HG03175 (cell line): ENCODE results near the gene DNHD1.

Experiments used
- ATAC-seq: cut with Tn5 transposase; IDR thresholded peaks from one replicate; pipeline ENCODE4 v1.9.1; 2021; ENCODE audit warnings: mild to moderate bottlenecking, moderate library complexity; ENCODE audit not compliant: unreplicated experiment

The DNHD1 gene

GRCh38 chr11:6531267-6531752 is 34.2 kb downstream of the DNHD1 start:
- ATAC-seq, result peak; percentile 64

DNA sequence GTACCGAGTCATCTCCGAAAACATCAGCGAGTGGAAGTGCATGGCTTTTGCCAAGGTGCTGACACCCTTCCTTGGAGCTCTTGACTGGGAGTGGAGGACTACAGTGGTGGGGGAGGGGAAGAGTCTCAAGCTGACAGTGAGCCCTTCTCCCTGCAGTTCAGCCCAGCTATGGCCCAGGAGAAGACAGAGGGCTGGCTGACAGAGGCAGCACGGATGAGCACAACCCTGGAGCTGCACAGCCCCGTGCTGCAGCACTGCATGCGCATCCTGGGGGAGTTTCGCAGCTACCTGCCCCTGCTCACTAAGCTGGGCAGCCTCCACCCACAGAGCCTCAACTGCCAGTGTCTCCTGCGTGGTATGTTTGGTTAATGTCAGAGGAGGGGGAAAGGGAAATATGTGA is 41.4 kb downstream of the DNHD1 start:
- no peak for ATAC-seq

GRCh38 chr11:6538945-6539344 is 41.9 kb downstream of the DNHD1 start:
- no peak for ATAC-seq

GRCh38 chr11:6539748-6540268 is 42.7 kb downstream of the DNHD1 start:
- ATAC-seq, result no peak

DNA sequence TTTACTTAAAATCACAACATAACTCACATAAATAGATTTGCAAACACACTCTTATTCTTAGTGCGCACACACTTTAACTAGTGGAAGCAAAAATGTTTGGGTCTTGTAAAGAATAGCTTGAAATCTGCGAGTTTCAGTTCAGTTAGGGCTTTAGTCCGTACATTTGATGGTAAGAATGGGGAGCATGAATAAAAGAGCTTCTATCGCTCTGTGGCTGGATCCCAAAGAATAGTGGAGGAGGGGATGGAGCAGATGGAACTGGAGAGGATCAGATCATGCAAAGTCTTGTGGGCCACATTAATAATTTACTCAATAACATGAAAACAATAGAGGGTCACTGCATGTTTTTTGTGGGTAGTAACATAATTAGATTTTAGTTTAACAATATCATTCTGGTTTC is 44.3 kb downstream of the DNHD1 start:
- no peak for ATAC-seq

DNA sequence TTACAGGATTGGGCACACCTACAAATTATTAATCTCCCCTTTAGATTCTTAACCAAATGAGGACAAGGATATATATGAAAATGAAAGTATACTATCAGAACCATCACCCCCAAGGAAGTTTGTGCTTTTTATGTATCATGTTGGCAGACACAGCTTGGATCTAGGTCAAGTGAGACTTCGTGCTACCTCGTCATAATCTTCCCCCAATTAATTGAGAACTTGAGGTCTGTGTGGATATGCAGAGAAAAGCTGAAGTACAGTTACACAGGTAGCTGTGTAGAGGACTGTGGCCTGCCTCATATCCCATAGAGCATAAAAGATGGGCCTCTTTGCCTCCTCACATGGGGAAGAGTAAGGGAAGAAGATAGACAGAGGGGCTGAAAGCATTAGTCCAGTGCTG is 45.6 kb downstream of the DNHD1 start:
- ATAC-seq, result no peak

DNA sequence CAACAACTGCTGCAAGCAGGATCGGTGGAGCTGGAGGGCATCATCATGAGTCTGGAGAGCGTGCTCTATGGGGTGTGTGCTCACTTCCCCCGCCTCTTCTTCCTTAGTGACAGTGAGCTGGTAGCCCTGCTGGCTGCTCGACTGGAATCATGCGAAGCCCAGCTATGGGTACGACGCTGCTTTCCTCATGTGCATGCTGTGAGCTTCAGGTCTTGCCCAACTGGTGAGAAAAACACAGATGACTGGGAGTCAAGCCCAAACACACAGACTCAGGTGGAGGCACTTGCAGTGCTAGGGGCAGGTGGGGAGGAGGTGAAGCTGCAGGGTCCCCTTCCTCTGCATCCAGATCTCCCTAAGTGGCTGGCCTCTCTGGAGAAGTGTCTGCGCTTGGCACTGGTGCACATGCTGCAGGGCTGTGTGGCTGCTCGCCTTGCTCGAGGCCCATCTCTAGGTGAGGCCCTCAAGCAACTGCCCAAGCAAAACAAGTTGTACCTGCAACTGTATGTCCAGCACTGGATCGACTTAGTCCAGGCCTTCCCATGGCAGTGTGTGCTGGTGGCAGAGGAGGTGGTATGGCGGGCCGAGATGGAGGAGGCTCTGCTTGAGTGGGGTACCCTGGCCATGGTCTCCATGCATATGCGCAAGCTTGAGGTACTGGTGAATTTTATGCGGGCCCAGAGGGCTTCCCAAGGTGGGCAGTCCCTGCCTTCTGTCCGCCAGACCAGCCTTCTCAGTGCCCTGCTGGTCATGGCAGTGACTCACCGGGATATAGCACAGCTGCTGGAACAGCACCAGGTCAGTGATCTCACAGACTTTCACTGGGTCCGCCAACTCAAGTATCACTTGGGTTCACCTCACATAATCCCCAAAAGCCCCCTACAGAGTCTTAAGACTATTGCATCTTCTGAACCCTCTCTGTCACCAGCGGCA is 48.1 kb downstream of the DNHD1 start:
- no peak for ATAC-seq

DNA sequence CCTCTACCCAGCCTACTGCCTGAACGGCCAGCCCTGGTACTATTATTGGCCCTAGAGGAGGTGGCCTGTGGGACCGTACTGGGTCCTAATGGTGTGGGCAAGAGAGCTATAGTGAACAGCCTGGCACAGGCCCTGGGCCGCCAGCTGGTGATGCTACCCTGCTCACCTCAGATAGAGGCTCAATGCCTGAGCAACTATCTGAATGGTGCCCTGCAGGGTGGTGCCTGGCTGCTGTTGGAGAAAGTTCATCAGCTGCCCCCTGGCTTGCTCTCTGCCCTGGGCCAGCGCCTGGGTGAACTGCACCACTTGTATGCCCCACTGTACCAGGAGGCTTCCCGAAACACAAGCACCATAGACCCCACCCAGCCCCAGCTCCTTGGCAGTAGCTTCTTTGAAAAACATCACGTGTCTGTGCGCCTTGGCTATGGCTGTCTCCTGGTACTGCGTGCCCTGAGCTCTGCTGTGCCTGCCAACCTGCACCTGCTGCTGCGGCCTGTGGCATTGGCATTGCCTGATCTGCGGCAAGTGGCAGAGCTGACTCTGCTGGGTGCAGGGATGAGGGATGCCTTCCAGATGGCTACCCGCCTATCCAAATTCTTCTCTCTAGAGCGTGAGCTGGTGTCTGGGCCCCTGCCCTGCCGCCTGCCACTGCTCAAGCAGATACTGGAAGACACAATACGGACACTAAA is 49.0 kb downstream of the DNHD1 start:
- no peak for ATAC-seq

DNA sequence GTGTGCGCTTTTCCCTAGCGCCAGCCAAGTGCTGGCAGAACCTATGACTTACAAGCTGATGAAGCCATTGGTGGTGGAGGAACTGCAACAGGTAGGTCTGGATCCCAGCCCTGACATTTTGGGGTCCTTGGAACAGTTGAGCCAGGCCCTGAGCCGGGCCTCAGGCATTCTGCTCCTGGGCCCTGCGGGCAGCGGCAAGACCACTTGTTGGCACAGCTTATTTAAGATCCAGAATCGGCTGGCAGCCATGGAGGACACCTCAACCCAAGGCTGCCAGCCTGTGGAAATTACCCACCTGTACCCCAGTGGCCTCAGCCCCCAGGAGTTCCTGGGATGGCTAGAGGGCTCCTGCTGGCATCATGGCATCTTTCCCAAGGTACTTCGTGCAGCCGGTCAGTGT is 49.7 kb downstream of the DNHD1 start:
- ATAC-seq, result no peak

GRCh38 chr11:6547177-6547576 is 50.1 kb downstream of the DNHD1 start:
- ATAC-seq, result no peak

GRCh38 chr11:6548121-6548520 is 51.0 kb downstream of the DNHD1 start:
- ATAC-seq, result no peak

DNA sequence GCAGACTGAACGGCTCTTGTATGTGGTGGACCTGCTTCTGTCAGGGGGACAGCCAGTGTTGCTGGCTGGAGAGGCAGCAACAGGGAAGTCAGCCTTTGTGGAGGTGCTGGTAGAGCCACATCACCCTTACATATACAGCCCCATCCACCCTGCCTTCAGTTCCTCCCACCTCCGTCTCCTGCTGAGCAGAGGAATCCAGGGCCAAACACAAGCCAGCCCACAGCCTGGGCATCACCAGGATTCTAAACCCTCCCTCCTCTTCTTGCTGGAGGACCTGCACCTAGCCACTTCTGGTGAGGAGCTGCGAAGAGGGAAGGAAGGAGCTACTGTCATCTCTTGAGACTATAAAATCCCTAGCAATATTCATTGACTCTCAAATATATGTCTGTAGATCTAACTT is 51.6 kb downstream of the DNHD1 start:
- no peak for ATAC-seq

DNA sequence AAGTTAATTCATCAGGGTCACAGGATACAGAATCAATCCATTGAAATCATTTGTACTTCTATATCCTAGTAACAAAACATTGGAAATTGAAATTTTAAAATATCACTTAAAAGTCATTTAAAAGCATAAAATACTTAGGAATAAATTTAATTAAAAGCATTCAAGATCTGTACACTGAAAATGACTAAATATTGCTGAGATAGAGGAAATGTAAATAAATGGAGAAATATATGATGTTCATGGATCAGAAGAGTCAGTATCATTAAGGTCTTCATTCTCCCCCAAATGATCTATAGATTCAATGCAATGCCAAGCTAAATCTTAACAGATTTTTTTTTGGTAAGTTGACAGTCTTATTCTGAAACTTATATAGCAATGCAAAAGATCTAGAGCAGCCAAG is 56.6 kb downstream of the DNHD1 start:
- ATAC-seq, result no peak

DNA sequence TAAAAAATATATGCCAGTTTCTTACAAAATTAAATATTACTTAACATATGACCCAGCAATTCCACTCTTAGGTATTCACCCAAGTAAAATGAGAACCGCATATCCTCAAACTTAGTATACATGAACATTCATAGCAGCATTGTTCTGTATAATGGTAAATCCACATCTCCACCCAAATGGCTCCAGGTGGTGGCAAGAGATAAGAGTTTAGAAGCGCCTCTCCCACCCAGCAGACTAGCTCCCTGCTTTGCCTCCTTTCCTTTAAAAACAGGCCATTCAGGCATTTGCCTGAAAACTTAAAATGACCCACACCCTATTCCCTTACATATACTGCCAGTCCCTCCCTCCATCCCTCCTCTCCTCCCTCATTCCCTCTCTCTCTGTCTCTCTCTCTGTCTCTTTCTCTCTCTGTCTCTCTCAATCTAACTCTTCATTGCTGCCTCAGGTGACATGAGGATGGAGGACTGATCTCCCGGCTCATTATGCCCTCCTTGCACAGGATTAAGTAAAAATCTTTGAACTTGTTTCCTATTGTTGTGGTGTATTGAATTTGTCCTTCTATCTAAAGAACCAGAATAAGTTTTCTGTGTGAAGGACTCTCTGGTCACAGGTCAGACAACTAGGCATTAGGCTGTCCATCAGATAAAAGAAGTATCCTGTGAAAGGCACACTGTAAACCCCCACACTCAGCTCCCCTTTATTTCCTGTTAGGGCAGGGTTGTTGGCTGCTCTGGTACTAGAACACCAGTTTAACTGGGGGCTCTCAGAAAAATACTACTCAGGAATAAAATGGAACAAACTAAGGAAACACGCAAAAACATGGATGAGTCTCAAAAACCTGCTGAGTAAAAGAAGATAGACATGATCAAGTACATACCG is 58.0 kb downstream of the DNHD1 start:
- no peak for ATAC-seq

DNA sequence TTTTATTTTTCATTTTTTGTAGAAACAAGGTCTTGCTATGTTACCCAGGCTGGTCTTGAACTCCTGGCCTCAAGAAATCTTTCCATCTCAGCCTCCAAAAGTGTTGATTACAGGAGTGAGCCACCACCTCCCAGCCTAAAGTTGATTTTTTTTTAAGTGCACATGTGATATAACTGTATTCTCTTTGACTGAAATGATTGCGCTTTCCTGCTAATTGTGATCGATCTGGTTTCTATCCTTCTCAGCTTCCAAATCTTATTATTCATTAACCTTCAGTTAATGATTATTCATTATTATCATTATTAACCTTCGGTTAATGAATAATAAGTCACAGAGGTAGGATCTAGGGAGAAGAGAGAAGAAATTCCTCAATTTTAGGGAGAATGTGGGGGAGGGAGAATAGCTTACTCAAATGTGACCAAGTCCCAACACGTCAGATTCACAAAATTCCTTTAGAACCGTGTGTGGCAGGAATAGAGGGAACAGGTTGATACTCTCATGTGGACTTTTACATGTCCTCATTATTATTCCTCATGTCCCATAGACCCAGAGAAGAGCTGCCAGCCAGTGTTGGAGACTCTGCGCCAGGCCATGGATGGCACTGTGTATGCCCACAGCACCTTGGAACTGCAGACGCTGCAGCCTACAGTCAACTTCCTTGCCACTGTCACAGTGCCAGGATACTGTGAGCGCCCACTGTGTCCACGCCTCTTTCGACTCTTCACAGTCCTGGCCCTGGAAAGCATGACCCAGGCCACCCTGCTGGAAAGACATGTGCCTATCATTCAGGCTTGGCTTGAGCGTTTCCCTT is 59.3 kb downstream of the DNHD1 start:
- ATAC-seq, result no peak

- ATAC-seq, result no peak
Observed at GRCh38 chr11:6557063-6557462, 60.0 kb downstream of the DNHD1 start.

DNA sequence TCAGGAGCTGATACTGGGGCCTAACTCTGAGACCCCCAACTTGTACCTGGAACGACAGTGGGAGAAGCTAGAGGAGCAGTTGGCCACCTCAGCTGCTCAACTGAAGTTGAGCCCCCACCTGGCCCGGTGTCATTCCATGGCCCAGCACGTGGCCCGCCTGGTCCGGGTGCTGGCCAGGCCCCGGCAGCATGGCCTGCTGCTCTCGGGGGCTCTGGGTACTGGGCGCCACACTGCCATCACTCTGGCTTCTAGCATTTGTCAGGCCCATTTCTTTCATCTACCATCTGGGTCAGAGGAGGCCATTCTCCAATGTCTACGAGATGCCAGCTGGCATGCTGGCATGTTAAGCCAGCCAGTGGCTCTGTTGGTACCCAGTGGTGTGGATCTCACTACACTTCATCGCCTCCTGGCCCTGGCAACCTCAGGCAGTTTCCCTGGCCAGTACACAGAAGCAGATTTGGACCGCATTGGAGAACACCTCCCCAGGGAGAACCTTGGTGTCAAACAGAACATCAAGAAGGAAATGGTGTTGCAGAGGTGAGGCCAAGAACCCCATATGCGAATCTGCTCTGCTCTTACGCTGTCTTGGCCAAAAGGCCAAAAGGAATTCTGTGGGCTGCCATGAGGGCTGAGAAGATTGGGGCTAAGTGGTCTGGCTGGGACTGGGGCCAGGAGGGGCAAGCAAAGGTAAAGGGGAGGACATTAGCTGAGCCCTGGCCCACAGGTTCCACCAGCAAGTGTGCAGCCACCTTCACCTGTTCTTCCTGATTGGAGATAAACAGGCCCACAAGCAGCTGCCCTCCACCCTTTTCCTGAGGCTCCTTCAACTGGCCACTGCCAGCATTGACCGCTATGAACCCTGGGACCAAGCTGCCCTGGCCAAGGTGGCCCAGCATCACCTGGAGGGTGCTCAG is 60.9 kb downstream of the DNHD1 start:
- no peak for ATAC-seq

DNA sequence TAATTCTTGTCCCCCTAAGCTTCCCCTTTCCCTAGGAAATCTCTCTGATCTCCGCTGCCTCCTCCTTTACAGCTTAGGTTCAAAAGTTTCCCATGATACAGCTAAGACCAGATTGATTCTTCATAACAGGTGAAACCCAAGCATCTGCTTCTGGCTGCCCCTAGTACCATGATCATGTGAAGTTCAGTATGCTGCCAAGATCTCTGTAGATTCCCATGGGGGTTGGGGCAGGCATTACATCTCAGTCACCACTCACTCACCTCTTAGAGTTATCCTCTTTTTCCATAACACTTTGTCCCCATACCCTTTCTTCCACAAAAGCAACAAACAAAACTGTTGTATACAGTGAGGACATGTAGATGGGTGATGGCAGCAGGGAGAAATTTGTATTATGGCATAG is 62.3 kb downstream of the DNHD1 start:
- no peak for ATAC-seq

GRCh38 chr11:6561288-6561687 is 64.2 kb downstream of the DNHD1 start:
- ATAC-seq, result no peak
